Activated T-cell treated with anti-CD3 and anti-CD28 coated beads for 24 hours (primary cell): ENCODE measurements around the gene AKAP6.

Experiments
- DNase-seq: peaks from one replicate; pipeline ENCODE4 v3.0.0-alpha.2; 2020; ENCODE audit warnings: low read depth

Gene AKAP6

GRCh38 chr14:32677129-32677780 is 348.2 kb downstream of the AKAP6 start:
- DNase-seq, result no peak

- DNase-seq, result no peak
These were observed 349.0 kb downstream of the AKAP6 start for GRCh38 chr14:32678088-32678487.

GRCh38 chr14:32679927-32680612 is 351.0 kb downstream of the AKAP6 start:
- DNase-seq, result no peak

DNA sequence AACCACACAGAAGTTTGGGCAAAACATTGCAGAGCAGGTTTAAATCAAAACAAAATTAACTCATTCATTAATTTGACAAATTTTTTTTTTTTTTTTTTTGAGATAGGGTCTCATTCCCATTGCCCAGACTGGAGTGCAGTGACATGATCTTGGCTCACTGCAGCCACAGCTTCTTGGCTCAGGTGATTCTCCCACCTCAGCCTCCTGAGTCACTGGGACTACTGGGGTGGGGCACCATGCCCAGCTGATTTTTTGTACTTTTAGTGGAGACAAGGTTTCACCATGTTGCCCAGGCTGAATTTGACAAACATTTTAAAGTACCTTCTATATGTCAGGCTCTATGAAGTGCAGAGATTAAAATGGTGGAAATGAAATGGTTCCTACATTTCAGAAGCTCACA is 352.5 kb downstream of the AKAP6 start:
- DNase-seq, result no peak

DNA sequence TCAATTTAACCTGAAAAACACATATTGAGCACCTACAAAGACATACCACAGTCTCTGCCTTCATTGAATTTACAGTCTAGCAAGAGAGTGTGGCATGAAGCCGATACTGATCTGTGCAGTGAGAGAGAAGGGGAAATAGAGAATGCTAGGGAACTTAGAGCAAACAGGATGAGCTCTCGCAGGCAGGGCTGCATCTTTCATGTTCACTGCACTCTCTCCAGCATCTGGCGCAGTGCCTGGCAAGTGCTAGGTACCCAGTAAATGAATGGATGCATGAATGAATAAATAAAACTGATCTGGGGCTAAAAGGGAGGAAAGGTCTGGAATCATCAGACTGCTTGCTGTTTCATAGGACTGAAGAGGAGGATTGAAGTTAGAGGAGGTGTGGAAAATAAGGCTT is 353.1 kb downstream of the AKAP6 start:
- no peak for DNase-seq

DNA sequence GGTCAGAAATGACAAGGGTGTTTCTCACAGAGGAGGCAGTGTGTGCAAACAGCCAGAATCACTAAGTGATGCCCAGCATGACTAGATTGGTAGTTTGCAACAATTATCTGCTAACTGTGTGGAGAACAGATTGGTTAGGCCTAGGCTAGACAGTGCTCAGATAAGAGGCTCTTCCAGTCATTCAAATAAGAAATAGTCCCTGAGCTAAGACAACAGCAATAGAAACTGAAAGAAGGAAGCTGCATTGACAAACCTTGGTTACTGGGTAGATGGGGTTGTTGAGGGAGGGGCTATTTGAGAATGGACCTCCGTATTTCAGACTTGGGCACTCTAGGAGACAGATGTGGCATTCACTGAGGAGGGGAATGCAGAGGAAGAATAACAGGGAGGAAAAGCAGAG is 354.6 kb downstream of the AKAP6 start:
- DNase-seq, result no peak

DNA sequence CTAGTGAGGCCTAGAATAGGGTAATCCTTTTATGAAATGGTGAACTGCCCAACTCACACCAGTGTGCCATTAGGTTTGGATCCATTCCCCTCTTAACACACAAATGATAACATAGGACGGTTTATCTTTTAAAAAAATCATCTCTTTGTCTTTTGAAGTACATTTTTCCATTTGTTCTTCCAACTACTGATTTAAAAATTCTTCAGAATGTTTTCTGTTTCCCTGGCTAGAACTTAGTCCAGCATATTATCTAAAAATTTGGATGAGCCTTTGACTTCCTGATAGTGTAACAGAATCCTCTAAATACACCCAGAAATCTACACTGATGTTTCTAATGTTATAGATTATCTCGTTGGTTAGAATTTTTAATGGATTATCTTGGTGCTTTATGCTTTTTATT is 359.8 kb downstream of the AKAP6 start:
- DNase-seq, result no peak

DNA sequence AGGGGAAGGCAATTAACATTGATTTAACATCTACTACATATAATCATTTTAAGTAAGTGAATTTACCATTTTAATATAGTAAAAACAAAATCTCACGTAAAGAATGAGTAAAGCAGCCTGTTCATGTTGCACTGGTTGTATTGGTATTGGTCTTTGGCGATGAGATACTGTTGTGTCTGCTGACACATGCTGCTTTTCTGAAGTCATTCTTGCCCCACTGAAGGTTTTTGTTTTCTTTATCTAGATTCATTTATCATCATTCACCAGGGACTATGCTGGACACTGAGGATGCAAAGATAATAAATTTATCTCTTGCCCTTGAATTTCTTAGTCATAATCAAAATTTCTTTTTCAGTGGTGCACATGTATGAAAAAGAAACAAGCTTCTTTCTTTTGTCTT is 363.3 kb downstream of the AKAP6 start:
- DNase-seq, result no peak

- no peak for DNase-seq
These were observed 364.0 kb downstream of the AKAP6 start for GRCh38 chr14:32693114-32693513.

DNA sequence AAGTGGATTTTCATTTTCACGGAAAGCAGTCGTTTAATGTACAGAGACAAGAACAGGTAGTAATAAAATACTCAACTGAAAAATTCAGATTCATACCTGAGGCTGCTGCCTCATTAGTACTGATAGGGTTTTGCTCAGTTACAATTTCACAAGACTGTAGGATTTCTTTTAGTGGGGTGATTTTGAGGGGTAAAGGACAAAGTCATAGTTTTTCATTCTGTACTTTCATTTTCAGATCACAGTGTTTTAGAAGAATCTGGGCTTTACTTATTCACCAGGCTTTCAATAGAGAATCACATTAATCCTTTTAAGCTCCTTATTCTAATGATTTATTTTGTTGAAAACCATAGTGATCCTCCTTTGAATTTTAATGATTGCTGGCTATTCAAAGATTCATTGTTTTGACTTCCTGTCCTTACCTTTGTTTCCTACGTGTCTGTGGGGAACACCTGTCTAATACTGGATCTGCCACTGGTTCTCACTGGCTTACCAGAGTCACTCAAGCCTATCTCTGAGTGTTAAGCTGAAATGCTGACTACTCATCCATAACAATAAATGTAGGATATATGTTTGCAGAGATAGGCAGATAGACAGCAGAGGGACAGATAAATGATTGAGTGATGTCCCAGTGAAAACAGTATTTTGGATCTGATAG is 365.8 kb downstream of the AKAP6 start:
- DNase-seq, result no peak

DNA sequence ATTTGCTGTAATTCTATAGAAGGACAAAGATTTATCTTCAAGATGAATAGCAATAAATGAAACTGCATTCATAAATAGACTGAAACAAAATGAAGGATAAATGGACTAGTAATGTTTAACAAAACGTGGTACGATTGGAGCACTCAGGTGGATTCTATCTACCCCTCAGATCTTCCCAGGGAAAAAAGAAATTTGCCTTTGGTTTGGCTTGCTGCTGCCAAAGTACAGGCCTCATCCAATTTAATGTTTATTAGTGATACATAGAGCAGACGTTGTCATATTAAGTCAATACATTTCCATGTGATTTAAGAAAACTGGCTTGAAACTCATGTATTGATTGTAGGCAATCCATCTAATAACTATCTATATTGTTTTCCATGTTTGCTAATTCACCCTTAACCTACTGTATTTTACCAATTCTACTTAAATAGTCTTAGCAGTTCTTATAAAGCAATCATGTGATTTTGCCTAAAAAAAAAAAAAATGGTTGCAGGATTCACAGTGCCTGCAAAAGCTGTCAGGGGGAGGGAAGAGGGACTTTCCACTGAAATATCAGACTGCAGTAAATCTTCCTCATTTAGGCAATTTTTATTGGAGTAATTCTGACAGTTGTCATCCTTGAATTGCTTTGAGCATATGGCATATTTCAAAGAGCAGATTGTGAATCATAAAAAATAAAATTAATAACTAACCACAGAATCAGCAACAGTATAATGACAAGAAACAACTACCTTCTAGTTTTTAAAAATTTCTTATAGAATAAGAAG is 367.4 kb downstream of the AKAP6 start:
- no peak for DNase-seq

- DNase-seq, result no peak
These were observed 368.0 kb downstream of the AKAP6 start for GRCh38 chr14:32697114-32697513.

GRCh38 chr14:32697704-32698103 is 368.6 kb downstream of the AKAP6 start:
- no peak for DNase-seq

DNA sequence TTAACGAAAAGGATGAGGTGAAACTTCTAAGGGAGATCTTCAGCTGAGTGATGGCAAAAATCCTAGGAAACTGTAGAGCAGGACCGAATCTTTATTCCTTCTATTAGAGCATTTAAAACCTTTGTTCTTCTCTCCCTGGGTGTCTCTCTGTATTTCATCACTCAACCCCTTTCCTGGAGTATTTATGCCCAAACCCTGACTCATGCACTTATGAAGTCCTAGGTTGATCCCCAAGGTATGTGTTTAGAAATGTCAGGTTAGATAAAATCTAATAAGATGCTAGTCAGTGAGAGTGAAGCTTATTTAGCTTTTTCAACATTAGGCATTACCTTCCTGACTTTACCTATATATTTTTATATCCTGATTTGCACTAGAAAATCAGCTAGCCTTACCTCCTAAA is 369.7 kb downstream of the AKAP6 start:
- no peak for DNase-seq

DNA sequence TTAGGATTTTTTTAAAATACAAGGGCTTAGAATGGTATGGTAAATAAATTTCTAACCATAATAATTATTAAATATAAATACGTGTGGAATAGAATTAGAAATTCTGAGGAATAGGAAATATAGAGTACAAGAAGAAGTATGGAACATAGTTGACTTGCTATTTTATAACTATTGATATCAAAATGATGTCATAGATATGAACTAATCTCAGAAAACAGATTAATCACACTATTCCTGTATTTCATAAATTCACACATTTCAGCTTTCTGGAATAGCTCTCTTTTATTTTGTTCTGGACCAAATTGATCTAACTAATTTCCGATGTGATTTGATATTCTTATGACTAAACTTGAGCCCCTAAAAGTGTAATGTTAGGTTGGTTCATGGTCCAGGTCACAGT is 372.4 kb downstream of the AKAP6 start:
- no peak for DNase-seq

GRCh38 chr14:32702088-32702487 is 373.0 kb downstream of the AKAP6 start:
- no peak for DNase-seq

- DNase-seq, result peak; percentile 1
These were observed 373.5 kb downstream of the AKAP6 start for GRCh38 chr14:32702562-32702961.

DNA sequence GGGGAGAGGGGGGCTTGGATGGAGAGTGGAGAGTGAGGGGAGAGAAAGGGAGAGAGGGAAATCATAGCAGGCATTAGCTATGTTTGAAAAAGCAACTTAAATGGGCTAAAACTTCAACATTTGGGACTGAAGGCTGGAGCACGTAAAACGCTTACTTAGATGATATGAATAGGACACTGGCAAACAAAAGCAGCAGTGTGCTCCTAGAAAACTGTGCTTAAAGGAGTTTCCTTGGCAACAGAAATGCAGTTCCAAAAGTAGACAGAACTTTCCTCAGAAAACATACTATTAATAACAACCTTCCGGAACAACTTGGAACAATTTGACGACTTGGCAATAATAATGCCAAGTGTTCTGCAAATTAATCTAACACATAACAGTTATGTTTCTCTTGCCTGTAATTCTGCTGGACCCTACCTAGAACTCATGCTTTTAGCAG is 374.1 kb downstream of the AKAP6 start:
- DNase-seq, result no peak

DNA sequence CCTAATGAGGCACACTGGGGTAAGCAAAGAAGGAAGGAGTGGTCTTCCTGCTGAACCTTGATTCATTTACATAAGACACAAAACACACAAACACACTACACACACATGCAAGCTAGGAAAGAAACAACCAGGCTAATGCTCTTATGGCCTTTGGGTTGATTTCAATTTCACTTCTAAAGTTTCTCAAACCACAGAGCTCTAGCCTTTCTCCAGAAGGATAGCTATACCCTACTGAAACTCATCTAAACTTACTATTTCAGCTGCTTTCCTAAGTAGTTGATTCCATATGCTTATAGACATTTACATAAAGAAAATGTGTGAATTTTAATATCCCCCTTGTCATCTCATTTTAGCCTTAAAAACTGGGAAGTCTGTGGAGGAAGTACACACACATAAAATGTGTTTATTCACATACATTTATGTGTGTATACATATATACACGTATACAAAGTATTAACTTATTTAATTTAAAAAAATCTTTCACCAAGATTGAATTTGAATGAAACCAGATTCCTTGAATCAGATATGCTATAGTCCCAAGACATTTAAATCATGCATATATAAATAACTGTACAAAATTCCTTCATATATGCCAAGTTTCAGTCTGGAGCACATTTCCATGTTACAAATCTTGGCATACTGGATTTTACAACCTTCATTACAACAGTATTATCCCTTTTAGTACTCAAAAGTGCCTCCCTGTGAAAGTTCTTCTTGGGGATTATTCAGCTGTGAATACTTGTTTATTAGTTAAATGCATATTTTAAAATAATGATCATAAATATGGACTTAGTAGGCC is 377.8 kb downstream of the AKAP6 start:
- DNase-seq, result no peak

DNA sequence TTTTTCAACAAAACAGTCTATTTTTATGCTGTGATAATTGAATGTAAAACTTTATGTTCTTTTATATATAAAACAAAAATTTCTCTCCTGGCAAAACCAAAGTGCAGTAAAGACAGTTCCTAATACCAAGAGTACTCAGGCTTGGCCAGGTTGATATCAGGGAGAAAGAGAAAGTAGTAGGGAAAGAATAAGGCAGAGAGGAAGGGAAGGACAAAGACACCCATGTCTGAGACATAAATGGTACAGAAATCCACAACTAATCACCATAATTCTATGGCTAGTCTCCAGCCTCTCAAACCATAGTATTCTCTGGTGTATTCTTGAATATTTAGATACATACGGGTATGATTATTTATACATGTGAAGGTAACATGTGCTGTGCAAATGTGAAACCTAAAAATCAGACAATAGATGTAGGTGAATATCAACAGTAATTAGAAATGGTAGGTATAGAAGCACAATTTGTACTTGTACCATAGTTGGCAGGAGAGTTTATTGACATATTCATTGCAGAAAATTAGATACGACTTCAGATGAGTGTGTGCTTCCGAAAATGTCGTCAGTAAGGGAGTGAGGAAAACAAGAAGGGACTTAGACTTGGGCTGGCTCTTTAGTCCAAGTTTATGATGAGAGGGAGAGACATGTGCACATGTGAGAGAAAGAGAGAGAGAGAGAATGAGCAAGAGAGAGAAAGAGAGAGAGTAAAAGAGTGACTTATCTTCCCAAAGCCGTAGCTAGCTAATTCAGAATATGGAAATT is 378.8 kb downstream of the AKAP6 start:
- DNase-seq, result no peak

- DNase-seq, result no peak
These were observed 379.9 kb downstream of the AKAP6 start for GRCh38 chr14:32709027-32709426.
